ENCODE measurements around the gene THRA. TPM values are rescaled to one million over a fixed set of nuclear protein-coding genes. Genes with fewer than 3 reads are reported as not detected.

Gene THRA
- total RNA-seq (2022) (107 and 133 TPM in 2 replicates), Bru-seq, nascent RNA (percentile 71 among the genes with signal in this experiment), BruChase-seq, experiment 1, labeled RNA remaining after a 6-hour chase (percentile 80 among the genes with signal in this experiment), BruChase-seq, experiment 2, labeled RNA remaining after a 2-hour chase (percentile 82 among the genes with signal in this experiment)
- long read RNA-seq, transcript THRA-201 (10 exons, 2,538 nt): major isoform, 10 of 44 reads
- long read RNA-seq, partial matches to known transcripts: 10 of 44 reads
- long read RNA-seq, other reads (novel, unspliced or antisense): 22 of 44 reads

- TF ChIP-seq CTCF (IDR thresholded peaks at IDR 0.05; ENCODE audit: unreplicated experiment): no peak
- intact Hi-C loops (cut with micrococcal nuclease; ENCODE audit: unreplicated experiment): loop anchor here (1.0 kb wide), 6 partner anchors 8 to 106 kb away; partner anchors contain the start of gene MED24
Observed at GRCh38 chr17:40062329-40063186, at the start of gene THRA. THRA (plus strand) TSS chr17:40062965; CDS start chr17:40074489, 11,524 bp downstream.

GRCh38 chr17:40014375-40014980 is 48.3 kb upstream of the THRA start:
- H3K36me3 Mint-ChIP-seq (ENCODE audit: insufficient read depth, unreplicated experiment): peaks cover 18% of the 10 kb centered on the region
- BruUV-seq (replicated peaks): no TSS peak
- intact Hi-C loops (cut with micrococcal nuclease; ENCODE audit: unreplicated experiment): loop anchor here (1.0 to 2.0 kb wide), 7 partner anchors 9 to 274 kb away; no protein-coding TSS in a partner anchor
- H3K27me3 Mint-ChIP-seq (ENCODE audit: unreplicated experiment): peaks cover 66% of the 10 kb centered on the region
- peak; percentile 63 for DNase-seq
- no peak overlapping the region for H3K4me3 Mint-ChIP-seq (ENCODE audit: low read depth, unreplicated experiment)
- TF ChIP-seq CTCF (IDR thresholded peaks at IDR 0.05; ENCODE audit: unreplicated experiment): no peak
- H3K9me3 Mint-ChIP-seq (ENCODE audit: low read depth, unreplicated experiment): no peaks in the 10 kb centered on the region
- no peak overlapping the region for H3K27ac Mint-ChIP-seq (ENCODE audit: unreplicated experiment)
- H3K4me1 Mint-ChIP-seq (ENCODE audit: low read depth, unreplicated experiment): peaks cover 10% of the 10 kb centered on the region
- CTCF ChIA-PET: interaction anchor here (0.6 to 76.9 kb wide), 26 partner anchors 17 to 894 kb away, joined by 3 to 6506 read pairs (median 15); partner anchors contain the start of genes CASC3, GSDMA, GSDMB and LRRC3C

More at GRCh38 chr17:40062329-40063186, at the start of gene THRA:
- Mint-ChIP-seq H3K27me3 (ENCODE audit: unreplicated experiment) (peaks cover 52% of the 10 kb centered on the region), H3K27ac (ENCODE audit: unreplicated experiment) (peak within 1 kb of the TSS; percentile 27), H3K4me3 (ENCODE audit: low read depth, unreplicated experiment) (peak within 1 kb of the TSS; percentile 54), H3K9me3 (ENCODE audit: low read depth, unreplicated experiment) (no peaks in the 10 kb centered on the region), H3K36me3 (ENCODE audit: insufficient read depth, unreplicated experiment) (peaks cover 40% of the 10 kb centered on the region), H3K4me1 (ENCODE audit: low read depth, unreplicated experiment) (peaks cover 55% of the 10 kb centered on the region)
- DNase-seq: peak; percentile 100
- no TSS peak for BruUV-seq (replicated peaks)
- CTCF ChIA-PET: interaction anchor here (0.5 to 37.1 kb wide), 28 partner anchors 3 to 1992 kb away, joined by 3 to 1006 read pairs (median 4); partner anchors contain the start of genes CSF3, ERBB2, MED24 and MSL1

- Mint-ChIP-seq H3K9me3 (ENCODE audit: low read depth, unreplicated experiment) (no peaks in the 10 kb centered on the region), H3K4me3 (ENCODE audit: low read depth, unreplicated experiment) (no peak within 1 kb of the TSS), H3K4me1 (ENCODE audit: low read depth, unreplicated experiment) (peaks cover 10% of the 10 kb centered on the region), H3K36me3 (ENCODE audit: insufficient read depth, unreplicated experiment) (peaks cover 23% of the 10 kb centered on the region), H3K27ac (ENCODE audit: unreplicated experiment) (no peak within 1 kb of the TSS), H3K27me3 (ENCODE audit: unreplicated experiment) (peaks cover 74% of the 10 kb centered on the region)
- peak; percentile 66 for DNase-seq
- BruUV-seq (replicated peaks): no TSS peak
- intact Hi-C loops (cut with micrococcal nuclease; ENCODE audit: unreplicated experiment): loop anchor here (1.0 to 2.0 kb wide), 2 partner anchors 72 to 520 kb away; no protein-coding TSS in a partner anchor
- no peak for TF ChIP-seq CTCF (IDR thresholded peaks at IDR 0.05; ENCODE audit: unreplicated experiment)
- CTCF ChIA-PET: interaction anchor here (0.6 to 76.9 kb wide), 38 partner anchors 16 to 895 kb away, joined by 3 to 6506 read pairs (median 6); partner anchors contain the start of genes CASC3, GSDMA, GSDMB and LRRC3C
Observed at GRCh38 chr17:40015005-40015997, 47.5 kb upstream of the THRA start, which contains the start of gene CSF3. CSF3 (plus strand) TSS chr17:40015440; CDS start chr17:40015475, 35 bp downstream.

Data from Calu3 (cell line).